Measurements from ENCODE around the gene LGALS13. TPM values are rescaled to one million over a fixed set of nuclear protein-coding genes. Genes with fewer than 3 reads are reported as not detected.

LGALS13 gene
- polyA plus RNA-seq, 3 donors, result not detected

DNA sequence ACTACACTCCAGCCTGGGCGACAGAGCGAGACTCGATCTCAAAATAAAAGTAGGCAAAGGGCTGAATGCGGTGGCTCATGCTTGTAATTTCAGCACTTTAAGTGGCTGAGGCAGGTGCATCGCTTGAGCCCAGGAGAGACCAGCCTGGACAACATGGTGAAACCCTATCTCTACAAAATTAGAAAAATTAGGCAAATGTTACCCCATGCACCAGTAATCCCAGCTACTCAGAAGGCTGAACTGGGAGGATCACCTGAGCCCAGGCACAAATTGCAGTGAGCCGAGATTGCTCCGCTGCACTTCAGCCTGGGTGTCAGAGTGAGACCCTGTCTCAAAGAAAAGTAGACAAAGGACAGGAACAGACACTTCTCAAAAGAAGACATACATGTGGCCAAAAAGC is 9.9 kb upstream of the LGALS13 start:
- TF ChIP-seq CTCF (IDR thresholded peaks at IDR 0.05), result no peak
- H3K27me3 ChIP-seq (ENCODE audit: control insufficient read depth in 2 of 2, insufficient read depth in 2 of 2, low read length in 2 of 2), result peaks cover 0 to 4% of the 10 kb centered on the region in 2 donors
- no peaks in the 10 kb centered on the region for H3K79me2 ChIP-seq (ENCODE audit: insufficient read depth, low read length)
- H3K36me3 ChIP-seq (replicated peaks in 1 of 2; ENCODE audit: control insufficient read depth in 1 of 2, insufficient read depth in 2 of 2, low read length in 2 of 2), result no peaks in the 10 kb centered on the region
- Mint-ChIP-seq H3K27ac (no peak overlapping the region), H3K36me3 (no peaks in the 10 kb centered on the region), H3K9me3 (no peaks in the 10 kb centered on the region), H3K4me3 (no peak overlapping the region), H3K27me3 (ENCODE audit: low read depth in 3 of 3) (peaks cover 0 to 4% (median 2%) of the 10 kb centered on the region in 3 donors), H3K4me1 (no peaks in the 10 kb centered on the region)
- no peak overlapping the region for H3K4me3 ChIP-seq (replicated peaks in 1 of 3; ENCODE audit: low read depth in 2 of 3, low read length in 3 of 3)
- WGBS (ENCODE audit: insufficient coverage), result 81% methylated on average over 6 of the region's 7 CpGs
- H3K4me1 ChIP-seq (ENCODE audit: control insufficient read depth in 1 of 2, insufficient read depth in 2 of 2, low read length in 2 of 2), result no peaks in the 10 kb centered on the region
- no peak overlapping the region for H3K27ac ChIP-seq (ENCODE audit: low read depth in 1 of 2, low read length in 2 of 2)
- H3K9ac ChIP-seq (ENCODE audit: insufficient read depth, low read length, poor library complexity, severe bottlenecking), result no peak overlapping the region
- no peak for DNase-seq
- H3K4me2 ChIP-seq (replicated peaks; ENCODE audit: extremely low read depth, low read length, poor library complexity, severe bottlenecking), result no peak overlapping the region
- intact Hi-C loops (cut with micrococcal nuclease), result no loop called here
- H2AFZ ChIP-seq (ENCODE audit: insufficient read depth, low read depth, low read length, poor library complexity, severe bottlenecking), result no peak overlapping the region
- H3K9me3 ChIP-seq (replicated peaks in 1 of 2; ENCODE audit: control insufficient read depth in 1 of 2, insufficient read depth in 1 of 2, low read length in 2 of 2), result no peaks in the 10 kb centered on the region
- H4K20me1 ChIP-seq (ENCODE audit: insufficient read depth, low read length), result no peaks in the 10 kb centered on the region

- 100% methylated on average over 1 of the region's 6 CpGs for WGBS (ENCODE audit: insufficient coverage)
- no peaks in the 10 kb centered on the region for H4K20me1 ChIP-seq (ENCODE audit: insufficient read depth, low read length)
- H3K36me3 ChIP-seq (replicated peaks in 1 of 2; ENCODE audit: control insufficient read depth in 1 of 2, insufficient read depth in 2 of 2, low read length in 2 of 2), result no peaks in the 10 kb centered on the region
- H3K27ac ChIP-seq (ENCODE audit: low read depth in 1 of 2, low read length in 2 of 2), result no peak overlapping the region
- no peak overlapping the region for H3K4me3 Mint-ChIP-seq
- no peak for TF ChIP-seq CTCF (IDR thresholded peaks at IDR 0.05)
- H3K4me2 ChIP-seq (replicated peaks; ENCODE audit: extremely low read depth, low read length, poor library complexity, severe bottlenecking), result no peak overlapping the region
- H3K9me3 Mint-ChIP-seq, result peaks cover 0 to 4% (median 0%) of the 10 kb centered on the region in 7 donors
- DNase-seq, result no peak
- H3K4me1 Mint-ChIP-seq, result no peaks in the 10 kb centered on the region
- no peaks in the 10 kb centered on the region for H3K9me3 ChIP-seq (replicated peaks in 1 of 2; ENCODE audit: control insufficient read depth in 1 of 2, insufficient read depth in 1 of 2, low read length in 2 of 2)
- peaks cover 0 to 4% (median 1%) of the 10 kb centered on the region in 3 donors for H3K27me3 Mint-ChIP-seq (ENCODE audit: low read depth in 3 of 3)
- H3K27me3 ChIP-seq (ENCODE audit: control insufficient read depth in 2 of 2, insufficient read depth in 2 of 2, low read length in 2 of 2), result peaks cover 0 to 4% of the 10 kb centered on the region in 2 donors
- intact Hi-C loops (cut with micrococcal nuclease), result no loop called here
- no peak overlapping the region for H2AFZ ChIP-seq (ENCODE audit: insufficient read depth, low read depth, low read length, poor library complexity, severe bottlenecking)
- H3K9ac ChIP-seq (ENCODE audit: insufficient read depth, low read length, poor library complexity, severe bottlenecking), result no peak overlapping the region
- H3K4me1 ChIP-seq (ENCODE audit: control insufficient read depth in 1 of 2, insufficient read depth in 2 of 2, low read length in 2 of 2), result no peaks in the 10 kb centered on the region
- no peaks in the 10 kb centered on the region for H3K79me2 ChIP-seq (ENCODE audit: insufficient read depth, low read length)
- H3K27ac Mint-ChIP-seq, result no peak overlapping the region
- no peak overlapping the region for H3K4me3 ChIP-seq (replicated peaks in 1 of 3; ENCODE audit: low read depth in 2 of 3, low read length in 3 of 3)
- no peaks in the 10 kb centered on the region for H3K36me3 Mint-ChIP-seq
Measured at GRCh38 chr19:39595950-39596349, 6.4 kb upstream of the LGALS13 start.
